ENCODE results near the gene RARA.

DNA sequence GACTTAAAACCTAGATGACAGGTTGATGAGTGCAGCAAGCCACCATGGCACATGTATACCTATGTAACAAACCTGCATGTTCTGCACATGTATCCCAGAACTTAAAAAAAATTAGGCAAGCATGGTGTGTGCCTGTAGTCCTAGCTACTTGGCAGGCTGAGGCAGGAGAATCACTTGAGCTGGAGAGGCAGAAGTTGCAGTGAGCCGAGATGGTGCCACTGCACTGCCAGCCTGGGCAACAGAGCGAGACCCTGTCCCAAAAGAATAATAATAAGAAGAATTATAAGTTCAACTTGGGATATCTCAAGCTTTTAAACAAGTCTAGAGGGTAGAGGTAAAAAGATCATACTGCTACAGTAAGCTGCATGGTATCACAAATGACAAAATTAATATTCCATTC lies 11.5 kb upstream of the RARA start:
- TF ChIP-seq GATA2 (IDR thresholded peaks at IDR 0.05; ENCODE audit: low read depth, low read length) (no peak), GATA3 (IDR thresholded peaks at IDR 0.05; ENCODE audit: low read depth, low read length) (no peak)

Measured in SH-SY5Y (cell line).